Activated T-cell treated with anti-CD3 and anti-CD28 coated beads for 48 hours (primary cell): ENCODE measurements around the gene NAB2.

Source experiments
- DNase-seq: peaks from one replicate; pipeline ENCODE4 v3.0.0-alpha.2; 2020; ENCODE audit warnings: low read depth

Gene NAB2

GRCh38 chr12:57134949-57135348 lies 46.0 kb downstream of the NAB2 start:
- DNase-seq = no peak

GRCh38 chr12:57135527-57136326 lies 46.8 kb downstream of the NAB2 start:
- DNase-seq = no peak

DNA sequence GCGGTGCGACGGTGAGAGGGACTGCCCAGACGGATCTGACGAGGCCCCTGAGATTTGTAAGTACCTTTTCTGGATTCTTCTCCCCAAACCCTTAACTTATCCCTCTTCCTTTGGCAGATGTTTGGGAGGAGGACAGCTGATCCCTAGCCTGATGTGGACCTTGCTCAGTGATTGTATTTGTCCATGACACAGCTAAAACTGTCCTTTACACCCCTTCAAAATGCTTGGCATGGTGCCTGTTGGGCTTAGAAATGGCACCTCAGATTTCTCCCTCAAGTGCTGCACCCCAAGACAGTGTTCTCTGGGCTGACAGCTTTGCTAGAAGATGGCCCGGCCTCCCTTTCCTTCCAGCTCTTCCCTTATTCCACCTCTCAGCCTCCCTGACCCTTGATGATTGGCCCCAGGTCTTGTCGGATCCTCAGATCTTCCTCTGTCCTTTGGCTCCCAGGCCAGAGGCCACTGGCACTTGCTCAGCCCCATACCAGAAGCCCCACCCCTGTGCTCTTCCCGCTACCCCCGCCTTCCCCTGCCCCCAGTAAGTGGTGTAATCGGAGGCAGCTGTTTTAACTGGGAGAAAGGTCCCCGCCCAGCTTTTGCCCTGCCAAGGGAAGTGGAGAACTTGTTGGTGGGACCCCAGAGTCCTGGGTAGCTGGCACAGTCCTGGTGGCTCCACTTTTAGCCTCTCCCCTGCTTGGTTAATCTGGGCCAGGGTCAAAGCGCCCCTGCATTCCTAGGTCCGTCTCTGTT lies 49.8 kb downstream of the NAB2 start:
- no peak for DNase-seq

DNA sequence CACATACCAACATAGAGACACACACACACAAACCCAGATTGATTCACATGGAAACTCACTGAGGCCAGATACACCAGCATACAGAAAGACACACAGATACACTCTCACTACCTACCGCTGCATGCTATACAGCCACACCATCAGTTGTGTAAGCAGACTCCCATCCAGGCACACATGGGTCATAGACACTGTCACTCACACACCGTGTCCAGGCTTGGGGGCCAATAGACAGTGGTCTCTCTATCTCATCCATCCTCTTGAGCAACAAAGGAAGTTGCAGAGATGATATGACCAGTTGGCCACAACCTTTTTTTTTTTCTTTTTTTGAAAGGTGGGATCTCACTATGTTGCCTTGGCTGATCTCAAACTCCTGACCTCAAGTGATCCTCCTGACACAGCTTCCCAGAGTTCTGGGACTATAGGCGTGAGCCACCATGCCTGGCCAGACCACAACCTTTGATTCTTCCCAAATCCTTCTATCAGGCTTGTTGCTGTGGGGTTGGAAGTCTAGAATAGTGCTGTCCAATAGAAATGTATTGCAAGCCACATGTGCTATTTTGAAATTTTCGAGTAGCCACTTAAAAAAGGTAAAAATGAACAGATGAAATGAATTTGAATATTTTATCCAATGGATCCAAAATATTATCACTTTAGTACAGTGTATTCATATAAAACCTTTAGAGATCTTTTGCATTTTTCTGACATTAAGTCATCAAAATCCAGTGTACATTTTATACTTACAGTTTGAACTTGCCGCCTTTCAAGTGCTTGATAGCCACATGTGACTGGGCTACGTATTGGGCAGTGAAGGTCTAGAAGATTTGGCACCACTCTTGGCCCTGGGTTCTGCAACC lies 51.1 kb downstream of the NAB2 start:
- DNase-seq = no peak

DNA sequence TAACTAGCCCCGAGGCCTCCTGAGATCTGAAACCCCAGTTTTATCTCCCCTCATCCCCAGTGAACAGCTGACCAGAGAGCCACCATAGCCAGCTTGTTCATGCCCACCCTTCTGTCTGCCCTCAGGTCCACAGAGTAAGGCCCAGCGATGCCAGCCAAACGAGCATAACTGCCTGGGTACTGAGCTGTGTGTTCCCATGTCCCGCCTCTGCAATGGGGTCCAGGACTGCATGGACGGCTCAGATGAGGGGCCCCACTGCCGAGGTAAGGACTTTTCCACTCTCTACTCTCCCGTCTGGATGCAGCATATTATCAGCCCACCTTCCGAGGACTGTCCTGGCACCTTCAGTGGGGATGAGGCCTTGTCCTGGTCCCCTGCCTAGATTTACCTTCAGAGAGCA lies 52.3 kb downstream of the NAB2 start:
- no peak for DNase-seq

- DNase-seq = no peak
Measured at GRCh38 chr12:57142121-57142520, 53.2 kb downstream of the NAB2 start.

GRCh38 chr12:57142727-57143126 lies 53.8 kb downstream of the NAB2 start:
- DNase-seq = no peak

- no peak for DNase-seq
Measured at GRCh38 chr12:57143454-57143853, 54.5 kb downstream of the NAB2 start.
